HEK293 (cell line): ENCODE results near the gene TMC5.

Experiments
- CTCF ChIA-PET: fragments of 350-600 bp; formaldehyde crosslinking; extraction: SDS; loops from one replicate; lab custom pipeline; 2021; ENCODE audit warnings: antibody characterized with exemption; lab: Yijun Ruan, JAX
- POLR2A ChIA-PET: fragments of 300-600 bp; formaldehyde crosslinking; extraction: SDS; loops from one replicate; lab custom pipeline; 2020; ENCODE audit warnings: antibody characterized with exemption, inconsistent platforms; lab: Yijun Ruan, JAX
- H3K27ac ChIP-seq: fragments of 200-500 bp; sonication (Bioruptor generic); 2 replicates; pipeline ENCODE4 v1.5.1; 2014; ENCODE audit warnings: low read depth, low read length, control low read depth, inconsistent platforms; ENCODE audit errors: extremely low read depth
- H3K36me3 ChIP-seq, 2 experiments: fragments of 200-500 bp in 1 of 2; sonication (Bioruptor generic) in 1 of 2; 1 replicate in 1 of 2; 2 replicates in 1 of 2; pipeline ENCODE4 v1.5.1; 2014 to 2017; ENCODE audit warnings: inconsistent platforms in 2 of 2, low read length in 2 of 2; ENCODE audit not compliant: control insufficient read depth in 2 of 2, insufficient read depth in 1 of 2
- H3K4me1 ChIP-seq: fragments of 200-500 bp; sonication (Bioruptor generic); 2 replicates; pipeline ENCODE4 v1.5.1; 2014; ENCODE audit warnings: mild to moderate bottlenecking, low read length, inconsistent platforms; ENCODE audit not compliant: control insufficient read depth, insufficient read depth
- H3K4me3 ChIP-seq: 2 replicates; pipeline ENCODE4 v1.5.1; 2011; ENCODE audit warnings: low read depth, mild to moderate bottlenecking, control low read depth, low read length, moderate library complexity
- H3K9me3 ChIP-seq: fragments of 200-500 bp; sonication (Bioruptor generic); 2 replicates; pipeline ENCODE4 v1.5.1; 2014; ENCODE audit warnings: low read depth, low read length, inconsistent platforms; ENCODE audit not compliant: control insufficient read depth, insufficient read depth
- BCL11A ChIP-seq: fragments of 450-650 bp; formaldehyde crosslinking; IDR thresholded peaks from 2 replicates; pipeline ENCODE4 v1.5.1; 2016; ENCODE audit warnings: low read depth, missing biosample characterization, missing genetic modification characterization
- EGR2 ChIP-seq: fragments of 450-650 bp; formaldehyde crosslinking; IDR thresholded peaks from 2 replicates; pipeline ENCODE4 v1.5.1; 2016; ENCODE audit warnings: low read depth, missing biosample characterization, missing genetic modification characterization
- INSM2 ChIP-seq: fragments of 450-650 bp; formaldehyde crosslinking; IDR thresholded peaks from 2 replicates; pipeline ENCODE4 v1.5.1; 2016; ENCODE audit warnings: missing biosample characterization, missing genetic modification characterization
- PATZ1 ChIP-seq: fragments of 450-650 bp; formaldehyde crosslinking; IDR thresholded peaks from 2 replicates; pipeline ENCODE4 v1.5.1; 2016; ENCODE audit warnings: missing biosample characterization, missing genetic modification characterization
- PRDM2 ChIP-seq: fragments of 450-650 bp; formaldehyde crosslinking; IDR thresholded peaks from 2 replicates; pipeline ENCODE4 v1.5.1; 2016; ENCODE audit warnings: missing biosample characterization, missing genetic modification characterization, borderline replicate concordance
- PRDM4 ChIP-seq: fragments of 450-650 bp; formaldehyde crosslinking; IDR thresholded peaks from 2 replicates; pipeline ENCODE4 v1.5.1; 2017; ENCODE audit warnings: missing biosample characterization, missing genetic modification characterization
- PRDM6 ChIP-seq: fragments of 450-650 bp; formaldehyde crosslinking; IDR thresholded peaks from 2 replicates; pipeline ENCODE4 v1.5.1; 2017; ENCODE audit warnings: missing biosample characterization, missing genetic modification characterization
- SCRT2 ChIP-seq: fragments of 450-650 bp; formaldehyde crosslinking; IDR thresholded peaks from 2 replicates; pipeline ENCODE4 v1.5.1; 2016; ENCODE audit warnings: missing biosample characterization, missing genetic modification characterization
- SP3 ChIP-seq: fragments of 450-650 bp; formaldehyde crosslinking; IDR thresholded peaks from 2 replicates; pipeline ENCODE4 v1.5.1; 2016; ENCODE audit warnings: missing biosample characterization, missing genetic modification characterization
- ZIC2 ChIP-seq: fragments of 450-650 bp; formaldehyde crosslinking; IDR thresholded peaks from 2 replicates; pipeline ENCODE4 v1.5.1; 2016; ENCODE audit warnings: missing biosample characterization, missing genetic modification characterization
- ZNF2 ChIP-seq: fragments of 450-650 bp; formaldehyde crosslinking; IDR thresholded peaks from 2 replicates; pipeline ENCODE4 v1.5.1; 2016; ENCODE audit warnings: missing biosample characterization, missing genetic modification characterization
- ZNF354C ChIP-seq: fragments of 450-650 bp; formaldehyde crosslinking; IDR thresholded peaks from 2 replicates; pipeline ENCODE4 v1.5.1; 2016; ENCODE audit warnings: missing biosample characterization, missing genetic modification characterization, low read depth, borderline replicate concordance
- ZNF37A ChIP-seq: fragments of 450-650 bp; IDR thresholded peaks from 2 replicates; pipeline ENCODE4 v1.5.1; 2018; ENCODE audit warnings: missing biosample characterization, missing genetic modification characterization
- ZNF394 ChIP-seq: fragments of 450-650 bp; formaldehyde crosslinking; IDR thresholded peaks from 2 replicates; pipeline ENCODE4 v1.5.1; 2016; ENCODE audit warnings: missing biosample characterization, missing genetic modification characterization, mild to moderate bottlenecking, moderate library complexity, borderline replicate concordance
- ZNF548 ChIP-seq: fragments of 450-650 bp; formaldehyde crosslinking; IDR thresholded peaks from 2 replicates; pipeline ENCODE4 v1.5.1; 2016; ENCODE audit warnings: missing biosample characterization, missing genetic modification characterization
- ZNF549 ChIP-seq: fragments of 450-650 bp; IDR thresholded peaks from 2 replicates; pipeline ENCODE4 v1.5.1; 2018; ENCODE audit warnings: missing biosample characterization, missing genetic modification characterization, mild to moderate bottlenecking, inconsistent platforms, moderate library complexity
- ZNF654 ChIP-seq: fragments of 450-650 bp; formaldehyde crosslinking; IDR thresholded peaks from 2 replicates; pipeline ENCODE4 v1.5.1; 2016; ENCODE audit warnings: low read depth, missing biosample characterization, missing genetic modification characterization
- ZNF777 ChIP-seq: fragments of 450-650 bp; formaldehyde crosslinking; IDR thresholded peaks from 2 replicates; pipeline ENCODE4 v1.5.1; 2017; ENCODE audit warnings: missing biosample characterization, missing genetic modification characterization, borderline replicate concordance
- ZNF837 ChIP-seq: fragments of 450-650 bp; formaldehyde crosslinking; IDR thresholded peaks from 2 replicates; pipeline ENCODE4 v1.5.1; 2016; ENCODE audit warnings: missing biosample characterization, missing genetic modification characterization
- ZSCAN30 ChIP-seq: fragments of 450-650 bp; IDR thresholded peaks from 2 replicates; pipeline ENCODE4 v1.5.1; 2018; ENCODE audit warnings: missing biosample characterization, mild to moderate bottlenecking, missing genetic modification characterization, moderate library complexity

TMC5 gene

GRCh38 chr16:19499481-19499880 lies 81.8 kb downstream of the TMC5 start:
- H3K27ac ChIP-seq = no peak overlapping the region
- H3K4me1 ChIP-seq = no peaks in the 10 kb centered on the region
- H3K9me3 ChIP-seq = no peaks in the 10 kb centered on the region
- H3K4me3 ChIP-seq = no peak overlapping the region
- no peak for TF ChIP-seq PRDM6 (tag by site-specific recombination)
- no peak for TF ChIP-seq ZNF837 (tag by site-specific recombination)
- TF ChIP-seq PATZ1 = no peak
- TF ChIP-seq ZNF777 = no peak
- no peak for TF ChIP-seq SP3 (tag by site-specific recombination)
- no peak for TF ChIP-seq BCL11A (tag by site-specific recombination)
- no peak for TF ChIP-seq ZNF37A
- TF ChIP-seq INSM2 = no peak
- no peak for TF ChIP-seq ZNF354C (tag by site-specific recombination)
- TF ChIP-seq ZIC2 (tag by site-specific recombination) = no peak
- peaks cover 14 to 58% of the 10 kb centered on the region in 2 experiments for H3K36me3 ChIP-seq
- POLR2A ChIA-PET = no interaction called here
- CTCF ChIA-PET = no interaction called here

- POLR2A ChIA-PET = interaction anchor here (1.3 kb wide), 1 partner anchor 417 kb away, joined by 3 read pairs; no protein-coding TSS in a partner anchor
- peak; percentile 28; the same call in 1 of the 2 replicates for TF ChIP-seq ZNF2
- TF ChIP-seq ZNF654 (tag by site-specific recombination) = peak; percentile 66
- no peak for TF ChIP-seq ZNF548 (tag by site-specific recombination)
- TF ChIP-seq ZNF394 (tag by site-specific recombination) = no peak
- peak; percentile 86 for TF ChIP-seq SCRT2 (tag by site-specific recombination)
- TF ChIP-seq ZSCAN30 (tag by site-specific recombination) = peak; percentile 20; the same call in 1 of the 2 replicates
- TF ChIP-seq PRDM2 (tag by site-specific recombination) = no peak
- TF ChIP-seq ZNF549 (tag by site-specific recombination) = no peak
- TF ChIP-seq EGR2 (tag by site-specific recombination) = no peak
- peak; percentile 56; the same call in 1 of the 2 replicates for TF ChIP-seq PRDM4 (tag by site-specific recombination)
Observed at GRCh38 chr16:19502395-19503131, 84.9 kb downstream of the TMC5 start.

More at GRCh38 chr16:19502395-19503131, 84.9 kb downstream of the TMC5 start:
- Histone ChIP-seq H3K27ac (no peak overlapping the region), H3K9me3 (no peaks in the 10 kb centered on the region), H3K4me1 (no peaks in the 10 kb centered on the region), H3K4me3 (no peak overlapping the region), H3K36me3 (peaks cover 28 to 82% of the 10 kb centered on the region in 2 experiments)
- CTCF ChIA-PET = interaction anchor here (0.6 to 3.4 kb wide), 26 partner anchors 9 to 417 kb away, joined by 3 to 49 read pairs (median 3); partner anchors contain the start of gene CCP110
